Fibroblast of skin of scalp (primary cell): Measurements from ENCODE around the gene PDLIM5.
"Not testable (repeated sequence)": the region's sequence is repeated elsewhere in the genome, so short reads cannot be mapped to it uniquely, and the experiment has no call there.

Source experiments
- DNase-seq: peaks from one replicate; pipeline ENCODE4 v3.0.0-alpha.2; 2013

Gene PDLIM5

DNA sequence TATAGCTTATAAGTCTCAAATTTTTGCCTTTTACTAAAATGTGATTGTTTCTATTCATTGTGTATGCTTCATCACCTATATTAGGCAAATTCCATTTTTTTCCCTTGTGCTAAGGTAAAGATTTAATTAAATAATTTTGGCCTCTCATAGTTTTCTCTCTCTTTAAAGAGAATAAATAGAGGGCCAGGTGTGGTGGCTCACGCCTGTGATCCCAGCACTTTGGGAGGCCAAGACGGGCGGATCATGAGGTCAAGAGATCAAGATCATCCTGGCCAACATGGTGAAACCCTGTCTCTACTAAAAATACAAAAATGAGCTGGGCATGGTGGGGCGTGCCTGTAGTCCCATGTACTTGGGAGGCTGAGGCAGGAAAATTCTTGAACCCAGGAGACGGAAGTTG is 213.3 kb downstream of the PDLIM5 start:
- DNase-seq = not testable (repeated sequence)

GRCh38 chr4:94665500-94666404 is 214.0 kb downstream of the PDLIM5 start:
- no peak for DNase-seq

- DNase-seq = no peak
Observed at GRCh38 chr4:94668724-94669123, 217.0 kb downstream of the PDLIM5 start.

GRCh38 chr4:94669672-94670664 is 218.2 kb downstream of the PDLIM5 start:
- no peak for DNase-seq

DNA sequence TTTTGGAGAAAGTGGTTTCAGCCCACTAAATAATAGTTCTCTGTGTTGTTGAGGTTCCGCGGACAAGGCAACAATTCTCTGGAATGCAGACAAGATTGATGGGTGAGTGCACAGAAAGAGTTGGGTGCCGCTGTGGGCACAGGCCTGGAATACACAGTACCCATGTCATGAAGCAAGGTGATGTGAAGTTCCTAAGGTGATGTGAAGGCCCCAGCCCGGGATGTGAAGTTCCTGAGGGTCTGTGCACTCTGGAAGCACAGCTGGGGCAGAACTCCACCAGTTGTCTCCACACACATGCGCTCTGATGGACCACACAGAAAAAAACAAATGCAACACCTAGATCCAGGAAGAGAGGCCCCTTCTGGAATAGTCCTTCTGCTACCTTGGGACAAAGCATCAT is 219.4 kb downstream of the PDLIM5 start:
- DNase-seq = no peak

GRCh38 chr4:94673961-94674360 is 222.2 kb downstream of the PDLIM5 start:
- no peak for DNase-seq

DNA sequence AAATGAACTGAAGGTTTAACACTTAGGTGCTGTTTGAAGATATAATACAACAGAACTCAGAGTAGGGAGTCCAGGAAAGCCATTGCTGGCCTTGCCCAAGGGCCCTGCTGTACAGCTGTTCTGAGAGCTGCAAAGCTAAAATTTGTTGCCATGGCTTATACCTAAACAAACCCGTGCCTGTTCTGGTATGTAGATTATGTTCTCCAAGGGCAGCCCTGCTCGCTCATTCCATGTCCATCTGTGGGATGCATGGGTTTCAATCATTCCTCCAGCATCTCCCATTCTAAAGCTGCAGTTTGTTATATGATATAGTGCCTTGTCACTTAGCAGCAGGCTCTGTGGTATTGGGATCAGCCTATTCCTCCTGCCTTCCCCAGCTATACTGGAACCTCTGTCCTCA is 225.2 kb downstream of the PDLIM5 start:
- DNase-seq = peak; percentile 33

DNA sequence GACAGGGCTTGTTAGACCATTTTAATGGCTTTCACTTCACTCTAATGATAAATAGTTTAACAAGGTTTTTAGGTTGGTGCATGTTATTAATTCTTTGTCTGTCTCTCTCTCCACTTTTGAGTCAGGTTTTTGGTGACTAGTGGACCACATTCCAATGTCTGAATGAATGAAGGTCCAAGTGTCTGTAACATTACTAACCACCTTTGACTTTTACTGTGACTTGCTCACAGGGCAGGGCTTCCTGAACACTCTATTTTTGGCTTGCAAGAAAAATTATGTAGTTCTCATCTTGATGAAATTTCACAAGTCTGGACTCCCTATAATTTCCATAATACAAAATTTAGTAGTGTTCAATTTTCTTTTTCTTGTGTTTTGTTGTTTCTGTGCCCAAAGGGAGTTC is 227.2 kb downstream of the PDLIM5 start:
- peak; percentile 35 for DNase-seq

DNA sequence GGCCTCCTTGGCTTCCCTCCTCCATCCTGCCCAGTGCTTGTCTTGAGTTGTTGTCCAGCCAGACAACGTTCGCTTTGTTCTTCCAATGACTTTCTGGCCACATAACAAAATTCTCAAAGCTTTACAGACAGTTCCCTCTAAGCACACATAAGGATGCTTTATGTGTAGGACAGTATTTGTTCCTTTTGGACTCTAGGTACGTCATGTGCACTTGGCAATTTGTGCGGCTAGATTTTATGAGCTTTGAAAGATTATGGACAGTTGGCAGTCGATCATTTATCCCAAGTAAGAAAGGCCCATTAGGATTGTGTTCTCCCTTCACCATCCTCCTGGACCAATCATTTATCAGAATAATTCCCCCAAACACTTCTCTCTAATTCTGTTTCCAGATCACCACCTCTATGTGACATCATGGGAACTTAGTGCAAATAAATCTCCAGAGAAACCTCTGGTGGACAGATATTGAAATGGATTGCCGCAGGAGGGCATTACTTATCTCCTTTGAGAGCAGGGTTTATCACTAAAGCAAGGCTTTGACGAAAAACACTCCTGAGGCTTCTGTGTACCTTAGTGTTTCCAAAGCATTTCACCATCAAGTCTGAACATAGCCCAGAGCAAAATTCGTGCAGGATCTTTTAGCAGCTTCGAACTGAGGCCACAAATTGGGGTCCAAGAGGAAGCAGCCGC is 228.6 kb downstream of the PDLIM5 start:
- no peak for DNase-seq

DNA sequence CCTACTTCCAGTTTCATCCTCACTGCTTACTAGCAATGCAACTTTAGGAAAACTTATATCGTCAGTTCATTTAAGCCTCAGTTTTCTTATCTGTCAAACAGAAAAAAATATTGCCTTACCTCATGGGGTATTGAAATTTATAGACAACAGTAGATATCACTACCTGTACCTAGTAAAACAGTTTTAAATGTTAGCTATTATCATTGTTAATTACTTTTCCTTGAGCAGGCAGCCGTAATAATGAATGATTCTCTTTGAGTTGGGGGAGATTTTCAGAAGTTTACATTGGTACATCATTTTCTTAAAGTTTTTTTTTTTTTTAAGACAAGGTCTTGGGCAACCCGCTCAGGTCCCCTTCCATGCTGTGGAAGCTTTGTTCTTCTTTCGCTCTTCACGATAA is 234.3 kb downstream of the PDLIM5 start:
- no peak for DNase-seq

- DNase-seq = no peak
Observed at GRCh38 chr4:94689155-94689860, 237.6 kb downstream of the PDLIM5 start.

DNA sequence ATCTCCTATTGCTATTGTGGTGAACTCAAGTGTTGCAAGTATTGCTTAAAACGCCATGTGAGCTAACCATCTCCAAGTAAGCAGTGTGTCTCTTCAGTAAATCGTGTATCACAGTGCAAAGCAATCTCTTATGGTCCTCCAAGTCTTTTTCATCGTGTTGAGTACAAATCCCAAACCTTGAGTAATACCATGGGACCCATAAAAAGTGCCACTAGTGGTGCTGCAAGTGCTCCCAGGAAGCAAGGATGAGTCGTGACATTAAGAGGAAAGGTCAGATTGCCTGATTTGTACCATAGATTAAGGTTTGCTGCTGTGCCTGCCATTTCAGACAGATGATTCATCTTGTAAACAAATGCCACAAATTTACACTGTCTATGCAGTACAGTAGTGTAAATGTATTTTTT is 239.1 kb downstream of the PDLIM5 start:
- DNase-seq = peak; percentile 59

GRCh38 chr4:94691552-94691951 is 239.8 kb downstream of the PDLIM5 start:
- DNase-seq = no peak

- no peak for DNase-seq
Observed at GRCh38 chr4:94695384-94695783, 243.6 kb downstream of the PDLIM5 start.

DNA sequence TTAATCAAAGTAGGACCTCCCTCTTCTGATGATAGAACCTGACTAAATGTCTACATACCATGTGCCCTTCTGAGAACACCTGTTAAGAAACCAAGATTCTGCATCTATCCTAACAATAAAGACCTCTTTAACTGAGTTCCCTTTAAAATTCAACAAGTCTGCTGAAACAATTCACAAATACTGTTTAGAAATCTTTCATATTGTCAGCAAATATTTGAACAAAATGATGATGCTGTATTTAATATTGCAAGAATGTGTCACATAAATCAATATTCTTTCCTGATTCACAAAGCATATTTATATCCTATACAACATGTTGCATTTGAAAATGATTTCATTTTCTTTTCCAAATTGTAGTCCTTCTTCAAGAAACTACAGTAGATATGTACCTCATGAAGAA is 246.4 kb downstream of the PDLIM5 start:
- no peak for DNase-seq

DNA sequence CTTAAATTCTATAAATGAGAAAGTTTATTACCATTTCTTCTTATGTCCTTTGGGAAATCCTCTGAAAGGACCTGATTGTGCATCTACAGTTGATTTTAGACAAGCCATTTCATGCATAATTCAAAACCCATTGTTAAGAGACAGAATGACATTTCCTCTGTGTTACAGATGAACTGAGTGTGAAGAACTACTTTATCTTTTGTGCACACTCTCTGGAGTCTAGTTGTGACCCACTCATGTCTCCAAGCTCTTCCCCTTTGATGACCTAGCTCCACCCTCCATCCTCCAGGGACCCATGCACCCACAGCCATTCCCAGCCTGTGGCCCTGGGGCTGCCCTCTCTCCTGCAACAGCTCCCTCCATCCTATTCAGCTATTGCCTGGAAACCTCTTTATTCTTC is 248.6 kb downstream of the PDLIM5 start:
- no peak for DNase-seq

DNA sequence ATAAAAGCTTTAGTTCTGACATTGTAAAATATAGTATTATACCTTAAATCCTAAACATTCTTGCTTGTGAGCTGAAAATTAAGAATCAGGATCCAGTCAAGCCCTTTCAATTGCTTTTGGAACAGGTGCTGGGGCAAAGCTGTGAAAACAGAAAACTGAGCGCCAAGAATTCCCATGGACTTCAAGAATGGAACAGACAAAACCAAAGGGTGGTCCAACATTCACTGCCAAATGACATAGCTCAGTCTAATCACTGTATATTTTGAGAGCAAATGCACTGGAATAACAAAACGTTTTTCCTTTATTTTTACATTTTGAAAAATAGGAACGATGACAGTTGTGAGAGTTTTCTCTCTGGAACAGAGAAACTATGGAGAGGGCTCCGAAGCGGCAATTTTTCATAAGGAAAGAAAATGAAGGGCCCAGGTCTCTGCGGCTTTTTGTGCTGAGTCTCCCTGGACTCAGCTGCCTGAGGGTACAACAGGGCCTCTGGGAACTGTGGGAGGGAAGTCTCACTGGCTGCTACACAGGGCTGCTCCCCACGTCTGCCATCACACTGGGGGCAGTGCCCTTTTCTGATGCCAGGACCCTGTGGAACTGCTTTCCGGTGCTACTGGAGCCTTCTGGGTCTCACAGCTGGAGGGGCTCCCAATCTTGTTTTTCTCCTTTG is 250.0 kb downstream of the PDLIM5 start:
- no peak for DNase-seq

GRCh38 chr4:94711635-94712034 is 259.9 kb downstream of the PDLIM5 start:
- peak; percentile 17 for DNase-seq

GRCh38 chr4:94714365-94715160 is 262.8 kb downstream of the PDLIM5 start:
- DNase-seq = peak; percentile 85

- DNase-seq = no peak
Observed at GRCh38 chr4:94715726-94716125, 264.0 kb downstream of the PDLIM5 start.
